ENCODE data around the gene STOX1. TPM values are rescaled to one million over a fixed set of nuclear protein-coding genes. Genes with fewer than 3 reads are reported as not detected.

The STOX1 gene
- total RNA-seq, 1 experiment from 2014 or later: 5.9 TPM

DNA sequence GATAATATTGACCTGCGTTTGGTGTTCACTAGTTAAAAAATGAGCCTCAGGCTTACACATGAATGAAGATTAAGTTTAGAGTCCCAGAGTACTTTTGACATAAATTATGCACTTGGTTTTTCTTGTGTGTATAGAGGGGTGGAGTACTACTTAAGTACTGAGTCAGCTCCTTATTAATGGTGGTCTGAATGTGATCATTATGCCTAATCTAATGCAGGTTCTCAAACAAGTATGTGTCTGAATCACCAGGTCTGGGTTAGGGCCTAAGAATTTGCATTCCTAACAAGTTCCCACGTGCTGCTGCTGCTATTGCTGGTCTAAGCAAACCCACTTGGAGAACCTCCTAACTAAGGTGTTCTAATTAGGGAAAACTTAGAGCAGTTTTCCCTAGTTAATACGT lies 30.7 kb upstream of the STOX1 start:
- Histone ChIP-seq H3K9me3 (ENCODE audit: control insufficient read depth in 1 of 2, insufficient read depth in 1 of 2, low read depth in 1 of 2, low read length in 2 of 2) (no peaks in the 10 kb centered on the region), H3K9me2 (ENCODE audit: insufficient read depth) (no peaks in the 10 kb centered on the region), H3K9ac (ENCODE audit: low read length) (no peak overlapping the region), H3K4me2 (ENCODE audit: low read length) (no peak overlapping the region), H3K36me3 (ENCODE audit: control insufficient read depth in 1 of 2, insufficient read depth in 2 of 2, low read length in 2 of 2) (peaks cover 9 to 17% of the 10 kb centered on the region in 2 experiments; a peak in 2 of 4 replicates), H4K20me1 (ENCODE audit: insufficient read depth) (no peaks in the 10 kb centered on the region), H3K4me1 (ENCODE audit: control insufficient read depth in 1 of 2, insufficient read depth in 2 of 2, low read length in 2 of 2) (peaks cover 4 to 6% of the 10 kb centered on the region in 2 experiments; a peak in 2 of 4 replicates), H3K79me2 (ENCODE audit: insufficient read depth, low read length) (no peaks in the 10 kb centered on the region), H3K27me3 (ENCODE audit: insufficient read depth, low read length) (no peaks in the 10 kb centered on the region), H3K4me3 (replicated peaks in 1 of 2; ENCODE audit: low read depth in 1 of 2, low read length in 2 of 2) (no peak overlapping the region), H3K27ac (ENCODE audit: low read depth, low read length) (no peak overlapping the region), H2AFZ (ENCODE audit: low read depth, low read length, poor library complexity, severe bottlenecking) (no peak overlapping the region)
- ATAC-seq: no peak
- TF ChIP-seq TCF7L2 (IDR thresholded peaks at IDR 0.05; ENCODE audit: borderline replicate concordance, extremely low read depth, insufficient read depth, insufficient read length) (no peak), EZH2phosphoT487 (IDR thresholded peaks at IDR 0.05; ENCODE audit: borderline replicate concordance) (no peak), POLR2A (IDR thresholded peaks at IDR 0.05; ENCODE audit: borderline replicate concordance, extremely low read depth, insufficient read depth, insufficient read length) (no peak), JUND (IDR thresholded peaks at IDR 0.05) (no peak), ELF1 (IDR thresholded peaks at IDR 0.05; ENCODE audit: borderline replicate concordance, low read depth) (no peak)
- TF ChIP-seq, protein P1, sequence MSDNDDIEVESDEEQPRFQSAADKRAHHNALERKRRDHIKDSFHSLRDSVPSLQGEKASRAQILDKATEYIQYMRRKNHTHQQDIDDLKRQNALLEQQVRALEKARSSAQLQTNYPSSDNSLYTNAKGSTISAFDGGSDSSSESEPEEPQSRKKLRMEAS (IDR thresholded peaks at IDR 0.05): no peak
- TF ChIP-seq, protein P2, sequence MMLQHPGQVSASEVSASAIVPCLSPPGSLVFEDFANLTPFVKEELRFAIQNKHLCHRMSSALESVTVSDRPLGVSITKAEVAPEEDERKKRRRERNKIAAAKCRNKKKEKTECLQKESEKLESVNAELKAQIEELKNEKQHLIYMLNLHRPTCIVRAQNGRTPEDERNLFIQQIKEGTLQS (IDR thresholded peaks at IDR 0.05): no peak
- TF ChIP-seq, protein P3, sequence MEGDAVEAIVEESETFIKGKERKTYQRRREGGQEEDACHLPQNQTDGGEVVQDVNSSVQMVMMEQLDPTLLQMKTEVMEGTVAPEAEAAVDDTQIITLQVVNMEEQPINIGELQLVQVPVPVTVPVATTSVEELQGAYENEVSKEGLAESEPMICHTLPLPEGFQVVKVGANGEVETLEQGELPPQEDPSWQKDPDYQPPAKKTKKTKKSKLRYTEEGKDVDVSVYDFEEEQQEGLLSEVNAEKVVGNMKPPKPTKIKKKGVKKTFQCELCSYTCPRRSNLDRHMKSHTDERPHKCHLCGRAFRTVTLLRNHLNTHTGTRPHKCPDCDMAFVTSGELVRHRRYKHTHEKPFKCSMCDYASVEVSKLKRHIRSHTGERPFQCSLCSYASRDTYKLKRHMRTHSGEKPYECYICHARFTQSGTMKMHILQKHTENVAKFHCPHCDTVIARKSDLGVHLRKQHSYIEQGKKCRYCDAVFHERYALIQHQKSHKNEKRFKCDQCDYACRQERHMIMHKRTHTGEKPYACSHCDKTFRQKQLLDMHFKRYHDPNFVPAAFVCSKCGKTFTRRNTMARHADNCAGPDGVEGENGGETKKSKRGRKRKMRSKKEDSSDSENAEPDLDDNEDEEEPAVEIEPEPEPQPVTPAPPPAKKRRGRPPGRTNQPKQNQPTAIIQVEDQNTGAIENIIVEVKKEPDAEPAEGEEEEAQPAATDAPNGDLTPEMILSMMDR (IDR thresholded peaks at IDR 0.05 in 2 of 3, conservative IDR thresholded peaks at IDR 0.05 in 1 of 3; ENCODE audit: borderline replicate concordance in 1 of 3, insufficient read depth in 1 of 3, low read depth in 2 of 3, low read length in 2 of 3): no peak
- ChIA-PET CTCF (no interaction called here), RAD21 (ENCODE audit: low non-redundant PET in 1 of 2, low total read pairs in 2 of 2, uncharacterized antibody in 2 of 2, unreplicated experiment in 2 of 2) (no interaction called here), POLR2A (no interaction called here)
- DNase-seq (ENCODE audit: low read depth, low spot score): no peak
- BruUV-seq (replicated peaks): no TSS peak
- intact Hi-C loops (cut with micrococcal nuclease): loop anchor here (10.0 kb wide), 1 partner anchor 158 kb away; the partner anchor contains the start of gene DDX21

Measured in HCT116 (cell line).